Measurements from ENCODE around the gene NPM1.

The NPM1 gene

GRCh38 chr5:171454549-171454948 is 66.9 kb downstream of the NPM1 start:
- DNase-seq: no peak

DNA sequence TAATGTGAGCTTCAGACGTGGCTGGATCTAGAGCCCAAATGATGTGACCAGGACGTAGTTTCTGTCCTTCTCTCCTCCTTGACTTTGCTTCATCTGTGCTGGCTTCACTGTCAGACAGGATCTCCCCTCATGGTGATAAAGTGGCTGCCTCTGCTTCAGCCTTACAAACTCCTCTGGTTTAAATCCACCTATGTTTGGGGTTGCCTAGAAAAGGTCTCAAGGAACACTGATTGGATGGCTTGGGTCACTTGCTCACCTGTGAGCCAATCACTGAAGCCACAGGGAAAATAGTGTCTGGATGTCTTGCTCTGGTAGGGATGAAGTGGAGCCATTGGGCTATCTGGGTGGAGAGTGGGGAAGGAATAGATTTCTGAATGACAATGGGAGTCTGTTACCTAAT is 67.9 kb downstream of the NPM1 start:
- no peak for DNase-seq

- DNase-seq: no peak
These were observed 69.7 kb downstream of the NPM1 start for GRCh38 chr5:171457208-171457981.

- no peak for DNase-seq
These were observed 72.2 kb downstream of the NPM1 start for GRCh38 chr5:171459839-171460238.

All from stimulated activated CD8-positive, alpha-beta memory T cell treated with anti-CD3 and anti-CD28 coated beads, Interleukin-4, amount 100 ng/mL, for 48 hours (primary cell).